Measurements from ENCODE around the gene ZFP1.
"Not testable (repeated sequence)": the region's sequence is repeated elsewhere in the genome, so short reads cannot be mapped to it uniquely, and the experiment has no call there.

Gene ZFP1

GRCh38 chr16:75207831-75208230, 59.5 kb downstream of the ZFP1 start (continued):
- TF ChIP-seq SNAI2 (CRISPR knock-in tag; IDR thresholded peaks at IDR 0.05) (no peak), OSR1 (CRISPR knock-in tag; IDR thresholded peaks at IDR 0.05) (no peak), TCF4 (CRISPR knock-in tag; IDR thresholded peaks at IDR 0.05; ENCODE audit: borderline replicate concordance) (no peak), ESRRG (CRISPR knock-in tag; IDR thresholded peaks at IDR 0.05) (no peak), CSDC2 (CRISPR knock-in tag; IDR thresholded peaks at IDR 0.05) (no peak), BACH2 (CRISPR knock-in tag; IDR thresholded peaks at IDR 0.05; ENCODE audit: borderline replicate concordance) (no peak), TOX (CRISPR knock-in tag; IDR thresholded peaks at IDR 0.05; ENCODE audit: borderline replicate concordance) (no peak), ZNF565 (CRISPR knock-in tag; conservative IDR thresholded peaks at IDR 0.05; ENCODE audit: low read depth) (no peak)

- TF ChIP-seq TOX (CRISPR knock-in tag; IDR thresholded peaks at IDR 0.05; ENCODE audit: borderline replicate concordance) (no peak), SNAI2 (CRISPR knock-in tag; IDR thresholded peaks at IDR 0.05) (no peak)
- no peak for ATAC-seq
Measured at GRCh38 chr16:75208242-75208825, 60.0 kb downstream of the ZFP1 start.

- no peak for ATAC-seq
- TF ChIP-seq PPARA (CRISPR knock-in tag; IDR thresholded peaks at IDR 0.05; ENCODE audit: borderline replicate concordance) = no peak
- TF ChIP-seq PATZ1 (CRISPR knock-in tag; IDR thresholded peaks at IDR 0.05; ENCODE audit: borderline replicate concordance) = no peak
- TF ChIP-seq TCF4 (CRISPR knock-in tag; IDR thresholded peaks at IDR 0.05; ENCODE audit: borderline replicate concordance) = no peak
Measured at GRCh38 chr16:75208861-75209505, 60.7 kb downstream of the ZFP1 start.

GRCh38 chr16:75209514-75209913, 61.2 kb downstream of the ZFP1 start:
- ATAC-seq = not testable (repeated sequence)

GRCh38 chr16:75209944-75210343, 61.6 kb downstream of the ZFP1 start:
- TF ChIP-seq ARNTL (CRISPR knock-in tag; IDR thresholded peaks at IDR 0.05; ENCODE audit: borderline replicate concordance, low read depth) (no peak), ZC3H10 (CRISPR knock-in tag; IDR thresholded peaks at IDR 0.05) (no peak), TCF4 (CRISPR knock-in tag; IDR thresholded peaks at IDR 0.05; ENCODE audit: borderline replicate concordance) (no peak), ZNF8 (CRISPR knock-in tag; IDR thresholded peaks at IDR 0.05) (no peak), RARB (CRISPR knock-in tag; IDR thresholded peaks at IDR 0.05) (no peak), GLIS3 (CRISPR knock-in tag; IDR thresholded peaks at IDR 0.05) (no peak), TSHZ2 (CRISPR knock-in tag; IDR thresholded peaks at IDR 0.05) (no peak), ZFP30 (CRISPR knock-in tag; IDR thresholded peaks at IDR 0.05) (no peak), ZNF565 (CRISPR knock-in tag; conservative IDR thresholded peaks at IDR 0.05; ENCODE audit: low read depth) (no peak), ESRRG (CRISPR knock-in tag; IDR thresholded peaks at IDR 0.05) (no peak)

GRCh38 chr16:75211286-75211685, 63.0 kb downstream of the ZFP1 start:
- ATAC-seq = not testable (repeated sequence)

More at GRCh38 chr16:75209944-75210343, 61.6 kb downstream of the ZFP1 start:
- no peak for ATAC-seq

GRCh38 chr16:75216127-75216526, 67.8 kb downstream of the ZFP1 start:
- no peak for ATAC-seq
- TF ChIP-seq ZNF8 (CRISPR knock-in tag; IDR thresholded peaks at IDR 0.05) (no peak), TSHZ2 (CRISPR knock-in tag; IDR thresholded peaks at IDR 0.05) (no peak), PATZ1 (CRISPR knock-in tag; IDR thresholded peaks at IDR 0.05; ENCODE audit: borderline replicate concordance) (no peak), TCF4 (CRISPR knock-in tag; IDR thresholded peaks at IDR 0.05; ENCODE audit: borderline replicate concordance) (no peak), PPARA (CRISPR knock-in tag; IDR thresholded peaks at IDR 0.05; ENCODE audit: borderline replicate concordance) (no peak), ZNF565 (CRISPR knock-in tag; conservative IDR thresholded peaks at IDR 0.05; ENCODE audit: low read depth) (no peak), OSR1 (CRISPR knock-in tag; IDR thresholded peaks at IDR 0.05) (no peak), ISL1 (CRISPR knock-in tag; IDR thresholded peaks at IDR 0.05) (no peak), RARB (CRISPR knock-in tag; IDR thresholded peaks at IDR 0.05) (no peak), GLIS3 (CRISPR knock-in tag; IDR thresholded peaks at IDR 0.05) (no peak)
